HG03045 (cell line): Measurements from ENCODE around the gene B9D2.

Source experiments
- ATAC-seq: cut with Tn5 transposase; IDR thresholded peaks from one replicate; pipeline ENCODE4 v1.9.1; 2021; ENCODE audit warnings: mild to moderate bottlenecking, moderate library complexity; ENCODE audit not compliant: unreplicated experiment

Gene B9D2

DNA sequence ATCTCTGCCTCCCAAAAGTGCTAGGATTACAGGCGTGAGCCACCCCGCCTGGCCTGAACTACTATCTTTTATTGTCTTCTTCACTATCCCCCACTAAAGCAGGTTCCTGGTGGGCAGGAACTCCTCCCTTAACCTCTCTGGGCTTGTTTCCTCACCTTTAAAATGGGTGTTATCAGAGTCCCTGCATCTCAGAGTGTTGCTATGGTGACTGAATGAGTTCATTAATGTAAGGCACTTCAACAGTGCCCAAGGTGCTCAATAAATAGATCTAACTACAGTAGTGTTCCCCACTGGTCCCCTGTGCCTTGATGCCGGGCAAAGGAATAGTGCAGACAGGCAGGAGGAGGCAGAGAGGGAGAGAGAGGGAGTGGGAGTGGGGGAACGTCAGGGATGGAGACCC is 33.5 kb downstream of the B9D2 start:
- ATAC-seq: no peak

DNA sequence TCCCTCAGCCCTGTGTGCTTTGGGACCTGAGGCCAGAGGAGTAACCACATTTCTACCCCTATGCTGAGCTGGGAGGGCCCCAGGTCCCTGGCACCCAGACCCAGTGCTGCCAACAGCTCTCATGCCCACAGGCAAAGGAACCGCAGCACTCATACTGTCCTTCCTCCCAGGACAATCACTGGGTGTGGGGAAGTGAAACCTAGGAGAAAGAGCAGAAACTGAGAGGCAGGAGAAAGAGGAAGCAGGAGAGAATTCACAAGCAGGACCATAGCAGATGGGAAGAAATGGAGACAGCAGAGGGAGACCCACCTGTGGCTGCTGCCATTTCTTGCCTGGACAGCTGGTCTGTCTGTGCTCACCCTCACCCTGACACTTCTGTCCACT is 35.1 kb downstream of the B9D2 start:
- ATAC-seq: no peak

DNA sequence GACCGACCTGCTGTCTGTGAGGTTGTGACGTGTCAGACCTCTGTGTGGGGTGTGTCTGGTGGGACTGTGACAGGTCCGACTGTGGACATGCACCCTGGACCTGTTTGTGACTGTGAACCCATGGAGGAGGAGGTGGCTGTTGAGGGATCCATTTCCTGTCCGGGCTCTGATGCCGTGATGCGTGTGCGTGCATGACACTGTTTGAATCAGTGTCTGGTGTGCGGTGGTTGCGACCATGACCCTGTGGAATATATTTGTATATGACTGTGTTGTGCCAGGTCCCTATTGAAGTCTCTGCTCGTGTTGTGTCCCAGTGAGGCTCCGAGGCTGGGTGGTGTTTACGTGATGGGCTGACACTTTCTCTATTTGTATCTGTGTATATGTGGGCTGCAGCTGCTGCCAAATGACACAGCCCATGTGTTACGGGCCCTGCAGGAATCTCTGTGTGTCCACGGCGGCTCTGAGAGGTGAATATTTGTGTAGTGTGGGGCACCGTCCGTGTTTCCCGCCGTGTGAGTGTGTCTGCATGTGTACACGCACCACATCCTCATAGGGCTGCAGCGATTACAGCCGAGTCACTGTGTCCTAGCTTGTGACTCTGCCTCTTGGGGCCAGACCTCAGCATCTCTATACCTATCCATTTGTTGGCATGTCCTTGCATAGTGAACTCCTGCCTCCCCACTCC is 35.6 kb downstream of the B9D2 start:
- ATAC-seq: no peak

DNA sequence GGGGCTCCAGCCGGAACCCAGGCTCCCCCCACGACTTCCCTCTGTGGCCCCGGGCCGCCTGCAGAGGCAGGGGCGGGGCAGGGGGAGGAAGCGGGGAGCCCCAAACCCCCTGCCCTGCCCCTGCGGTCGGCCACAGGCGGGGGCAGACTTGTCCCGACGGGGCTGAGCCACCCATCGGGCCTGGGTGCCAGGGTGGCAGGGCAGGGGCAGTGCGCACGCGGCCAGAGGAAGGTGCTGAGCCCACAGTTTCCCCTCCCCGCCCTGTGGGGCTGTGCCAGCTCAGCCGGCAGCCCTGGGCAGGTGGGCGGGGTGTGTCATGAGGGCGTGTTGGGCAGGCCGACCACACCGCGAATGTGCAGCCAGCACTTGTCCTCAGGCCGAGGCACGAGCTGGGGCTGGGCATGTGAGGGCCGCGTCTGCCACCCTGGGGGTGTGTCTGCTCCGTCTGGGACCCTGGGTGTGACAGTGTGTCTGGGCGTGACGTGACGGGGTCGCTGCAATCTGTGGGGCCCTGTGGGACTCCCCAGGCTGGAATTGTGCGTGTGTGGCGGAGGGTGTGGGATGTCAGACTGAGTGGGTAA is 36.3 kb downstream of the B9D2 start:
- ATAC-seq: peak; percentile 62

DNA sequence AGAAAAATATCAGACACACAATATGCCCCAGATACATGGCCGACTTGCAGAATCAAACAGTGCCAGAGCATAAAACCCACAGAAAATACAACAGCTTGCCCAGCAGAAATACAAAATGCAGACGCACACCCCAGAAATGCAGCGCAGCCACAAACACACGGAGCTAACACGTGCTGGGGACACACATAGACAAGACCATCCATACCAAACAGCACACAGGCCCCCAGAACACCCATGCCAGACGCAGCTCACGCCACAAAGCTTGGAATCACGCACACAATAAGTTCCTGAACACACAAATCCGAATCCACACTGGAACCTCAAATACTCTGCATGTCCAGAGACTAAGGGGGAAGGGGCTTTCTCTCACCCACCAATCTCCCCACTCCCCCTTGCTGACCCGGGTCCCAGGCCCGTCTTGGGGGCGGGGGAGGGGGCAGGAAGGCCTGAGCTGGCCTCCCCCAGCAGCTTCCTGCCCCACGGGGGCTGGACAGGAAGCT is 36.8 kb downstream of the B9D2 start:
- ATAC-seq: peak; percentile 2

DNA sequence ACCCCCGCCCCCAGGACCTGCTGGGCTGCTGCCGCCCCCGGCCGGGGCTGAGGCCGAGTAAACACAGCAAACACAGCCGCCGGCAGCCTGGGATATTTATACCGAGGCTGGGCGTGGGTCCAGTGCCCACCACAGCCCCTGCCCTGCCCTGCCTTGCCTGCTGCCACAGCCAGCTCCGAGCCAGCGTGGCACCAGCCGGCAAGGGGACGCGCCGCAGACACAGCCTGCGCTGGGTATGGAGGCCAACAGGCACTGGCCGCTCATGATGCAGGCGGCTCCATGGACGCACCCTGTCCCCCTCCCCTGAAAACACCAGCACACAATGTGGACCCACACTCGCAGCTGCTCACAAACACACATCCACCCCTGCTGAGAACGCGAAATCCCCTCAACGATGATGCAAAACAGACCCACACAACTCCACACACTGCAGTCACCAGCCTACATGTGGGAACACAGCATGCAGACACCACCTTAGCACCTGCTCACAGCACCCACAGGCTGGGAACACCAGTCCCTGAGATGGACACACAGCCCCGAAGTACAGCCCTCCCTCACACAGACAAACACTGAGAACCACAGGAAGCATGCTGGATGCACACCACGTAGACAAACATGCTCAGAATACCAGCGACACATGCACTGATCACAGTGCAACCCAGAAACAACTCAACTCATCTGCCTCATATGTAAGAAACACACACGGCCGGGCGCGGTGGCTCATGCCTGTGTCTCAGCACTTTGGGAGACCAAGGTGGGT is 37.8 kb downstream of the B9D2 start:
- no peak for ATAC-seq

DNA sequence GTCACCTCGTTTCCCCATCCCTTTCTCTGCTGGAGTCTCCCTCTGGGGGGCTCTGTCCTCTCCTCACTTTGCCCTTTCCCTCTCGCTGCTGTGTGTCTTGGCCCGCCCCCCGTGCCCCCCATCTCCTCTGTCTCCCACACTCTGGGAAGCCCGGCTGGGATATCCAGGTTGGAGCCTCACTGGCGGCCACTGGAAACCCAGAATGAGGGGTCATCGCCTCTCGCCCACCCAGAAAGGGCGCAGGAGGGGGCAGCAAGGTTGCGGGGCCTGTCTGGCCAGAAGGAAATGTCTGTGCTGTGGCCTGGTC is 38.4 kb downstream of the B9D2 start:
- ATAC-seq: no peak

DNA sequence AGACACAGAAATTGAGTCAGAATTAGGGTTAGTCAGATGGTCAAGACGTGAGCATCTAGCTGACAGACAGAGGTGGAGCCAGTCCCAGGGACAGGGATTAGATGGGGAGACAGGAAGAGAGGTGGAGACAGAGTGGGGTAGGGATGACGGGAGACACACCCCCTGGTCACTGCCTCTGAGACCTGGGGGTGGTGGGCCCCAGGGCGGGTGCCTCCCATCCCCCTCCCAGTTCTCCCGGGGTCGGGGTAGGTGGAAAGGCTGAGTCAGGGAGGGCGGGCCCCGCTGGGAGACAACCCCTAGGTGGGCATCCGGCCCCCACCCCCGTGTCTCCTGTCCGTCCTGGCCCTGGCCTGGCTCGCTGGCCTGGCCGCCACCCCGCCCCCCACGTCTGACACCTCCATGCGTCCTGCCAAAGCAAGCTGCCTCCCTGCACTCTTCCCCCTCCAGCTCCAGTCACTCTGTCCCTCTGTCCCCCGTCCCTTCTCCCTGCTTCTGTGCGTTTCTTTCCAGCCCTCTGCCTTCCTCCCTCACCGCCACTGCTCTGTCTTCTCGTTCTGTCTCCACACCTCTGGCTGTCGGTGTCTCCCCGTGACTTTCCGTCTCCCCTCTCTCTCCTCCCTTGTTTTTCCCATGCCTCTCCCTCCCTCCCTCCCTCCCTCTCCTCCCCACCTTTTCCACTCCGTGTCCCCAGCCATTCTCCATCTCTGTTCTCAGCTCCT is 38.9 kb downstream of the B9D2 start:
- no peak for ATAC-seq

DNA sequence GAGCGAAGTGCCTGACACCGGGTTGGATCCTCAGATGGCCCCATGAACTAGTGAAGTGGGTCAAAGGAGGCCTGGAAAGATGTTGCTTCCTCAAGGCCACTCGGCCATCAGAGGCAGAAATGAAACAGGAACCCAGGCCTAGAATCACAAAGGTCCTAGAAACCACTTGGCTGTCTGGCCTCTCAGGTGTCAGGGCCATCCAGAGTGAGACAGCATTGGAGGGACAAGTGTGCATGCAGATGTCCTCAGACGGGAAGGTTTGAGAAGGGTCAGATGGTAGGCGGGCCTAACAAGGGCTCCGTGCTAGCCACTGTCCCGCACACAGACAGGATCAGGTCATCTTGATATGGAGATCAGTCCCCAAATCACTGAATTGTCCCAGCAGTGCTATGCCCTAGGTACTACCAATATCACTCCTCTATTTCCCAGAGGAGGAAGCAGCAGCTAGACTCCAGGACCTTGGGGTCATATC is 39.7 kb downstream of the B9D2 start:
- ATAC-seq: no peak

DNA sequence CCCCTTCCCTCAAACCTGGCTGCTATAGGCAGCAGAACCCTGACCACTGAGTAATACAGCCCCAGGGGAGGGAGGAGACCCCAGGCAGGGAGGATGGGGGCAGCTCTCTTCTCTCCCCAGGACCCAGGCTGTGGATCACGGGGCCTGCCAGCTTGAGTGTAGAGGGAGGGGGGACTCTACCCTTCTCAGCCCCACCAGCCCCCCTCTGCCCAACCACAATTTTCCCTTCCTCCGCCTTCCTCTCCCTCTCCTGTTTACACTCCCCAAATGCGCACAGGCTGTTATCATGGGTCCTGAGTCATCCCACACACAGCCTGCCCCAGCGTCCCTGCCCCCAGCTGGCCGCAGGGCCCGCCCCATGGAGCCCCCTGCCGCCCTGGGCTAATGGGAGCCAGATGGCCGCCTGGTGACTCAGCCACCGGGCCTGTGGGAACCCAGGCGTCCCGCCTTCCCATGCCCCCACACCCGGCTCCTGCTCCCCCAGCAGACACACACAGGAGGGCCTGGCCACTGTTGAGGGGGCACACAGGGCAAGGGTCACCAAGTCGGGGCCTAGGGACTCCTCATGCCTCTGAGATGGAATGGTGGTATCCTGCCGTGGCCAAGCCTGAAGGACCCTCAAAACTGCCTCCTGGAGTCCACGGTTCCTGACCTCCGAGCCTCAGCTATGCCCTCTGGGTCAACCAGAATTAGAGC is 40.4 kb downstream of the B9D2 start:
- no peak for ATAC-seq

DNA sequence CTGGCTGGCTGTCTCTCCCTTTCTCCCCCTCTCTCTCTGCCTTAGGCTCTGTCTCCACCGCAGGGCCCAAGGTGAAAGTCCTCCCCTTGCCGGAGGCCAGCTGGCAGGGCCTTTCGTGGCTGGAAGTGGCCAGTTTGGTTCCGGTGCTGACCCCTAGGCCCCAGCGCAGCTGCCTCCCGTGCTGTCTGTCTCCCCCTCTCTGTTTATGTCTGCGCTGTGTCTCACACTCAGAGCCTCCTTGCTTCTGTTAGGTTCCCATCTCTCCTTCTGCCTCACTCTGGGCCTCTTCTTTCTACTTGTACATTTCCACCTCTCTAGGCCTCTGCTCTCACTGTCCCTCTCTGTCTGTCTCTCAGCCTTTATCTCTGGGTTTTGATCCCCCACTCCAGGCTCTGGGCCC is 40.9 kb downstream of the B9D2 start:
- ATAC-seq: no peak

DNA sequence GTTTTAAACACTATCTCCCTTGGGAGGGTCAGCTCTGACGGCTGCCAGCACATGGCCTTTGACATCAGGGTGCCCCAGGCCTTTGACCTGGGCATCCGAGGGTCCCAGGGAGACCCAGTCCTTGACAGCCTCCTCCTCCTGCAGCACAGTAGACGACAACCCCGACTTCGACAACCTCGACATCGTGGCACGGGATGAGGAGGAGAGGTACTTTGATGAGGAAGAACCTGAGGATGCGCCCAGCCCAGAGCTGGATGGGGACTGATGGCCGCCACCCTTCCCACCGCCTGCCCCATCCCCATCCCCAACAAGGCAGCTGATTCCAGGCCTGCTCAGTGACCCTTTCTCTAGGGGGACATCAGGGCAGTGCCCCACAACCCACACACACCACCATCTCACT is 41.5 kb downstream of the B9D2 start:
- ATAC-seq: no peak

DNA sequence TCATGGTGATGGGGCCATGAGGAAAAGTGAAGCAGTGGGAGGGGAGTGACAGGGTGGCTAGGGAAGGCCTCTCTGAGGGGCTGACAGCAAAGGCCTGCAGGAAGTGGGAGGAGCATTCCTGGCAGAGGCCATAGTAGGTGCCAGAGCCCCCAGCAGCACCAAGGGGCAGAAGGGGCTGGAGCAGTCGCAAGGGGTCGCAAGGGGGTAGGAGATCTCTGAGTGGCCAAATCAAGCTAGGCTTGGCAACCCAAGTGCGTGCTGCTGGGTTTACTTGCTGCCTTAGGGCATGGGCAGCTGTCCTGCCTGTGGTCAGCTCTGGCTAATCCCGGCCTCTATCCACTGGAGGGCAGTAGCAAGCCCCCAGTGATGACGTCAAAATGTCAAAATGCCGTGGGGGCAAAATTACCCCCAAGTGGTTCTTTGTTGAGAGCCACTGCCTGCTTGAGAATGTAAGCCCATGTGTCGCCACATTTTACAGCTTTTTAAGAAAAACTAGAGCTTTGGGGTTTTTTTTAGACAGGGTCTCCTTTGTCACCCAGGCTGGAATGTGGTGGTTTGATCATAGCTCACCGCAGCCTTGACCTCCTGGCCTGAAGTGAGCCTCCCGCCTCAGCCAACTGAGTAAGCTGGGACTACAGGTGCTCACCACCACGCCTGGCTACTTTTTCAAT is 42.2 kb downstream of the B9D2 start:
- ATAC-seq: no peak

DNA sequence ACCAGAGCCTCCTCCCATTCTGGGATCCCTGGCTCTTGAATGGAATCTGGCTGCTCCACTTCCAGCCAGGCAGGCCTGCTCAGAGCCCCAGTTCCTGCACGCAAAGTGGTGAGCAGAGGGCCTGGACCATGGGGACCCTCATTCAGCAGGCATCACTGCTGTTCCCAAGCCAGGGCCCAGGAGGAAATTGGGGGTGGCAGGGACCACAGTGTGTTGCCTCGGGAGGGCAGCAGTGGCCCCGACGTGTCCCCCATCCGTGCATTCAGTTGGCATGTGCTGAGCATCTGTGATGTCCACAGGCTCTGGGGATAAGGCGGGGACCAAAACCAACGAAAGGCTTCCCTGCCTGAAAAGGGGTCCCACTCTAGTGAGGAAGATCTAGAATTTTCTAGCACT is 42.7 kb downstream of the B9D2 start:
- no peak for ATAC-seq

DNA sequence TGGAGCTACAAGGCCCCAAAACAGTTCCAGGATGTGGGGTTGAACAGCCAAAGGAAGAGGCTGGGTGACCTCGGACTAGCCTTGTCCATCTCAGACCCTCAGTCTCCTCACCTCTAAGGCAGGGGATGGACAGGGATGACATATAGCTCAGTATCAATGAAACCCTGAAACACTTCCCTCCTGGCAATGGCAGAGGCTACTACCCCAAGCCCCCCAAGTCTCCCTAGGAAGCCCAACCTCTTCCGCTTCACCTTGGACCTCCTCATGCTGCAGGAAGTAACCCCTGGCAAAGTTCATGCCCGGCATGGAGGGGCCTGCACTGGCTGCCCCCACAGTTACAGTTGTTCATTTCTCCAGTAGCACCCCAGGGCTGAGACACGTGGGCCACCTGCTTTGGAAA is 43.4 kb downstream of the B9D2 start:
- no peak for ATAC-seq

DNA sequence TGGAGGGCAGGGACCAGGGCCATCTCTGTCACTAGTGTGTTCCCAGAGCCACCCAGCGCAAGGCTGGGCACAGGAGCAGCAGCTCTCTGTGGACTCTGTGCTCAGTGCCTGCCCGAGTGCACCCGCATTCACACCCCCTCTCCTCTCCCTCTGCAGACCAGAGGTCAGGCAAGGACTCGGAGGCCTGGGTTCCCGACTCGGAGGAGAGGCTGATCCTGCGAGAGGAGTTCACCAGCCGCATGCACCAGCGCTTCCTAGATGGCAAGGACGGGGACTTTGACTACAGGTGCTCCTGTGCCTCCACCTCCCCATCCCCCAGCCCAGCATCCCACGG is 43.8 kb downstream of the B9D2 start:
- no peak for ATAC-seq

DNA sequence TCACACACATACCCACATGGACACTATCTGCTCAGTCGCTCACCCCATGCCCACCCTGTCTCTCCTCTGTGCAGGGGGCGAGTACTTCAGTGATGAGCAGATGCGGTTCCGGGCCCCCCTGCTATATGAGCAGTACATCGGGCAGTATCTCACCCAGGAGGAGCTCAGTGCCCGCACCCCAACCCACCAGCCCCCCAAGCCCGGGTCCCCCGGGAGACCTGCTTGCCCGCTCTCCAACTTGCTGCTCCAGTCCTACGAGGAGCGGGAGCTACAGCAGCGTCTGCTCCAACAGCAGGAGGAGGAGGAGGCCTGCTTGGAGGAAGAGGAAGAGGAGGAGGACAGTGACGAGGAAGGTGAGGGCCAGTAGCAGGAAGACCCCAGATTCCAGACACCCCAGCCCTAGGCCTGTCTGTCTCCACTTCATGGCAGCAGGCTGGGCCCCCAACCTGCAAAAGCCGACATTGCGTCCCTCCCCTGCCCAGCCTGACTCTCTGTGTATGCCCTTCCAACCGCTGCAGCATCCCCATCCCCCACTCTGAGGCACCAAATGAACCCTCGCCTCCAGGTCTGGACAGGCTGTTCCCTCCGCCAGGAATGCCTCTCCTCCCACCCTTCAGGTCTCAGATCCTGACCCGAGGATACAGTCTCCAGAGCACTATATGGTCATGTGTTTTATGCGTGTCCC is 44.3 kb downstream of the B9D2 start:
- ATAC-seq: no peak

DNA sequence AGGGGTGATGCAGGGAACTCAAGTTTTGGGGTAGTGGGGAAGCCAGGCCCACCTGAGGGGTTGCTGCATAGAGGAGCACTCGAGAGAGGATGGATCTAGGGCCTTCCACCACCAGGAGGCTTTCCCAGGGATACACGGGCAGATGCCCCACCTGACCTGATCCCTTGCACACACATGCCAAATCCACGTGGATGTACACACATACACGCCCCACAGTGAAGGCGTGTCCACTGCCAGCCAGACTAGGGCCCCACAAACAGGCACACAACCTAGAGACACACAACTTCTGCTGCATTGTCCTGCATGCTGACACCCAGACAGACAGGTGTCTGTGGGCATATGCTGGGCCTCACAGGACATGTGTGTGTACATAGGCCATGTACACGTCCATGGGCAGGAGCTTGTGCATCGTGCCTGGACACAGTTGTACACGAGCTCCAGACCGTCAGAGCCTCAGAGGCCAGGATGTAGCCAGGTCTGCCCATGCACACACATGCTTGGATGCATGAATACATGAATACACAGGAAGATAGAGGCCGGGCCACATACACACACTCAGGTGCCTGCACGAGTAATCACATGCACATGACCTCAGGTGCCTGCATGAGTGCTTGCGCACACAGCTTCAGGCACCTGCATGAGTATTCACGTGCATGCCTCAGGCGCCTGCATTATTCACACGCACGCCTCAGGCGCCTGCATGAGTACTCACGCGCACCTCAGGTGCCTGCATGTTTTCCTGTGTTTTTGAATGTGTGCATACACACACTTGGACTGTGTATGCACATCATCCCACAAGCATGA is 45.1 kb downstream of the B9D2 start:
- no peak for ATAC-seq

DNA sequence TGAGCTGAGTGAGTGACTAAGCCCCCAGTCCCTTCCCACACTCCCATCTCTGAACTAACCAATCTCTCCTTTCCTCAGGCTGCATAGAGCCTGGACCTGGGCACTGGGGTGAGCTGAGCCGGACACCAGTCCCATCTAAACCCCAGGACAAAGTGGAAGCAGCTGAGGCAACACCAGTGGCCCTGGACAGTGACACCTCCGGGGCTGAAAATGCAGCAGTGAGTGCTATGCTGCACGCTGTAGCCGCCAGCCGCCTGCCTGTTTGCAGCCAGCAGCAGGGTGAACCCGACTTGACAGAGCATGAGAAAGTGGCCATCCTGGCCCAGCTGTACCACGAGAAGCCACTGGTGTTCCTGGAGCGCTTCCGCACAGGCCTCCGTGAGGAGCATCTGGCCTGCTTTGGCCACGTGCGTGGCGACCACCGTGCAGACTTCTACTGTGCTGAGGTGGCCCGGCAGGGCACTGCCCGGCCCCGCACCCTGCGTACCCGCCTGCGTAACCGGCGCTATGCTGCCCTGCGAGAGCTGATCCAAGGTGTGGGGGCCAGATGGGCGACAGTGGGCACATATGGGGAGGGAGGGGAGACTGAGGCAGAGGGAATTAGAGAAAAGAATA is 47.5 kb downstream of the B9D2 start:
- ATAC-seq: no peak
